Pancreas (tissue), 10 donors: ENCODE results near the gene PEAK1. TPM values are rescaled to one million over a fixed set of nuclear protein-coding genes. Genes with fewer than 3 reads are reported as not detected.

Experiments used
- ATAC-seq, 4 donors: fragments of 200-7000 bp; cut with Tn5 transposase; one replicate each; pipeline versions ENCODE4 v1.8.0 to v1.9.1; 2020; ENCODE audit warnings: mild to moderate bottlenecking in 4 of 4, moderate library complexity in 4 of 4
- DNase-seq, 6 donors: peaks; one replicate each; pipeline ENCODE4 v3.0.0-alpha.2; 2020
- FAIRE-seq: peaks from 2 replicates; lab custom pipeline; 2012; peaks lifted over from hg19 to GRCh38; lab: Jason Lieb, UNC
- H3K27ac ChIP-seq, 4 donors: fragments of 200-600 bp; sonication (generic); 1 replicate in 3 of 4; 2 replicates in 1 of 4; pipeline versions ENCODE4 v1.5.0 to v1.8.0; 2020
- H3K27me3 ChIP-seq, 4 donors: fragments of 200-600 bp; one replicate each; pipeline ENCODE4 v1.8.0; 2021
- H3K36me3 ChIP-seq, 3 donors: fragments of 200-600 bp; sonication (generic) in 1 of 3; one replicate each; pipeline versions ENCODE4 v1.5.0 to v1.8.0; 2020 to 2021
- H3K4me1 ChIP-seq, 3 donors: fragments of 200-600 bp; one replicate each; pipeline ENCODE4 v1.8.0; 2021
- H3K4me3 ChIP-seq, 4 donors: fragments of 200-600 bp; sonication (generic) in 2 of 4; one replicate each; pipeline versions ENCODE4 v1.5.0 to v1.8.0; 2020 to 2021
- H3K9me3 ChIP-seq, 4 donors: fragments of 200-600 bp; one replicate each; pipeline ENCODE4 v1.8.0; 2021
- WGBS, 2 donors: extraction: QIAGEN DNeasy Blood & Tissue Kit; methylation state at CpG; one replicate each; pipeline ENCODE4 v1.1.7; 2013; 5-methylcytosine and 5-hydroxymethylcytosine counted together
- intact Hi-C, 3 donors: fragments of 100-400 bp; cut with DNase I; formaldehyde crosslinking; loops; one replicate each; pipeline versions ENCODE4 v1.11.1 to v1.14.2; 2022
- polyA plus RNA-seq, 2 donors: library from polyadenylated mRNA; stranded (reverse); fragments of 200-250 nt; gene quantifications; one replicate each; pipeline ENCODE4 v1.2.3, GENCODE V29; 2013
- total RNA-seq, 6 donors: library from RNA; stranded (reverse); fragmentation: NEBNext Ultra II Directional in 4 of 6; extraction: Animal tissue kit (Norgen Biotek cat#: 25700) in 4 of 6; gene quantifications; one replicate each; pipeline versions ENCODE4 v1.2.1 to v1.2.4, GENCODE V29; 2021 to 2023
- TF ChIP-seq, protein P1 (sequence below), 4 donors: fragments of 200-600 bp; sonication (generic) in 3 of 4; IDR thresholded peaks; one replicate each; pipeline versions ENCODE4 v1.5.0 to v1.8.0; 2021; ENCODE audit warnings: antibody characterized with exemption in 4 of 4
- donor health status: healthy with polysubstance abuse.
- donor health status: DM: no; HTN: no; CAD: no; lungs with moderate emphysema.
- donor health status: DM: no; HTN: no; CAD: no.
- donor health status: control.
- donor health status: control.
- donor health status: Bipolar disorder and iron deficiency.
- donor health status: DM: yes; HTN: yes; CAD: no.
- donor health status: DM: no; HTN: no; CAD: no.
- donor health status: DM: no; HTN: no; CAD: no.
- donor health status: DM: yes; HTN: yes; CAD: no.

PEAK1 gene
- total and polyA plus RNA-seq, 8 donors: 1.8 to 27.6 (median 12.1) TPM

DNA sequence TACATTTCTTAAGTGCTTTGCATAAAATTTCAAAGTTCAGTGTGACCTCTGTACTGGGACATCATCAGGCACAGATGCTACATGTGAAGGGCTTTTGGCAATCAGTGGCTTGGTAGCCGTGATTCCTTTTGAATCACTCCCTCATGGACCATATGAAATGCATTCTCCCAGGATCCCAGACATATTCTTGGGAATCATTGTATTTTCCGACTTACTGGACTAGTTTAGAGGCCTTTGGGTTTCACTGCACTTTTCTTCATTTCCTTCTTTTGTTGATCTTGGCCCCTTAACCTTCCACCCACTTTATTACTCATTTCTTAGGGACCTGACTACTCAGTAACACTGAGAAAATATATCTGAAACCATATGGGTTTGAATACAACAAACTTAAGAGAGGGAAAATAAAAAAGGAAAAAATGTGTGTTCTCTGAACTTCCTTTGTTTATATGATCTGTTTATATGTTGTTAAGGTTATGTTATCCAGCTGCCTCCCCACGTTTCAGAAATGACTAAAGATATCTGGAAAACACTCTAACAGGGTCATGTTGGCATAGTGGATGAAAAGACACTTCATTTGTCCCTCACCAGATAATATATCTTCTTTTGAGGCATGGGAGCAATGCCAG, 35.9 kb upstream of the PEAK1 start:
- peaks cover 0 to 14% (median 0%) of the 10 kb centered on the region in 3 donors for H3K4me1 ChIP-seq
- no peak overlapping the region for H3K4me3 ChIP-seq
- no peaks in the 10 kb centered on the region for H3K27me3 ChIP-seq
- FAIRE-seq (no peak), ATAC-seq (peak in 3 of 4 donors; percentile 28 to 34 (median 30)), DNase-seq (no peak)
- H3K27ac ChIP-seq: no peak overlapping the region
- intact Hi-C loops: no loop called here
- H3K36me3 ChIP-seq: peaks cover 0 to 5% (median 0%) of the 10 kb centered on the region in 3 donors
- WGBS, 2 donors: 55 to 66% methylated on average over 3 of the region's 3 CpGs
- TF ChIP-seq, protein P1, sequence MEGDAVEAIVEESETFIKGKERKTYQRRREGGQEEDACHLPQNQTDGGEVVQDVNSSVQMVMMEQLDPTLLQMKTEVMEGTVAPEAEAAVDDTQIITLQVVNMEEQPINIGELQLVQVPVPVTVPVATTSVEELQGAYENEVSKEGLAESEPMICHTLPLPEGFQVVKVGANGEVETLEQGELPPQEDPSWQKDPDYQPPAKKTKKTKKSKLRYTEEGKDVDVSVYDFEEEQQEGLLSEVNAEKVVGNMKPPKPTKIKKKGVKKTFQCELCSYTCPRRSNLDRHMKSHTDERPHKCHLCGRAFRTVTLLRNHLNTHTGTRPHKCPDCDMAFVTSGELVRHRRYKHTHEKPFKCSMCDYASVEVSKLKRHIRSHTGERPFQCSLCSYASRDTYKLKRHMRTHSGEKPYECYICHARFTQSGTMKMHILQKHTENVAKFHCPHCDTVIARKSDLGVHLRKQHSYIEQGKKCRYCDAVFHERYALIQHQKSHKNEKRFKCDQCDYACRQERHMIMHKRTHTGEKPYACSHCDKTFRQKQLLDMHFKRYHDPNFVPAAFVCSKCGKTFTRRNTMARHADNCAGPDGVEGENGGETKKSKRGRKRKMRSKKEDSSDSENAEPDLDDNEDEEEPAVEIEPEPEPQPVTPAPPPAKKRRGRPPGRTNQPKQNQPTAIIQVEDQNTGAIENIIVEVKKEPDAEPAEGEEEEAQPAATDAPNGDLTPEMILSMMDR (IDR thresholded peaks at IDR 0.05): no peak
- no peaks in the 10 kb centered on the region for H3K9me3 ChIP-seq

DNA sequence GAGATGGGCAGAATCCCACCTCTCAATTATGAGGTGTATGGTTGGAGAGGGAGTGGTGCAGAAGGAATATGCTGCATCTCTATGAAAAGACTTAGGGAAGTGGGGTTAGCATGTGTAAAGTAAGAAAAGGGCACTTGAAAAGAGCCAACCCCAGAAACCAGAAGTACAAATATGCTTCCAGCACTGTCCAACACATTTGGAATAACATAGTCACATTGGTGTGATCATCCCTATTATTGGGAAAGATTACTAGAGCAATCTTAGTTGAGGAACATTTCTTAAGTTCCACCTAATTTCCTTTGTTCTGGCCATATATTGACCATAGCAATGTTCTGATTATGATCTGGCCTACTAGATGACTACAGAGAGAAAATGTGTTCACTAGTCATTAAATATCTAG, 35.0 kb upstream of the PEAK1 start:
- intact Hi-C loops: no loop called here
- Histone ChIP-seq H3K4me1 (peaks cover 0 to 14% (median 0%) of the 10 kb centered on the region in 3 donors), H3K27me3 (no peaks in the 10 kb centered on the region), H3K9me3 (no peaks in the 10 kb centered on the region), H3K27ac (no peak overlapping the region), H3K36me3 (peaks cover 0 to 5% (median 0%) of the 10 kb centered on the region in 3 donors), H3K4me3 (no peak overlapping the region)
- DNase-seq (no peak), FAIRE-seq (no peak), ATAC-seq (no peak)
- TF ChIP-seq, protein P1 (IDR thresholded peaks at IDR 0.05): no peak

DNA sequence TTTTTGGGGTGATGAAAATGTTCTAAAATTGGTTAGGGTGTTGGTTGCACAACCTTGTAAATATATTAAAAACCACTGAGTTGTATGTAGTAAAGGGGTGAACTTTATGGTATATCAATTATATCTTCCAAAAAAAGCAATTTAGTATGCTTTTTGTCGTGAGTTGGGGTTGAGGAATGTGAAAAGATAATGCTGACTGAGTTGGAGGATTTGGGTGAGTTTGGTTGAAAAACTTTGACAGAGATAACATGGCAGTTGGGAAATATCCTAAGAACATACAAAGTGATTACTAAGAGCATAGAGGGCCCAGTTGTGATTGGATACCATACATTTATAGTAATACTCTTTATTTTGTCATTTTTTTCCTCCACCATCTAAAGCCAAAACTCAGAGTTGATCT, 34.4 kb upstream of the PEAK1 start:
- no peak for DNase-seq
- intact Hi-C loops: no loop called here
- H3K27ac ChIP-seq: no peak overlapping the region
- TF ChIP-seq, protein P1 (IDR thresholded peaks at IDR 0.05): no peak
- H3K9me3 ChIP-seq: no peaks in the 10 kb centered on the region
- H3K27me3 ChIP-seq: no peaks in the 10 kb centered on the region
- H3K36me3 ChIP-seq: peaks cover 0 to 5% (median 0%) of the 10 kb centered on the region in 3 donors
- H3K4me1 ChIP-seq: peaks cover 0 to 14% (median 0%) of the 10 kb centered on the region in 3 donors
- 89 to 98% methylated on average over 1 of the region's 1 CpG for WGBS, 2 donors
- FAIRE-seq: no peak
- ATAC-seq: no peak
- H3K4me3 ChIP-seq: no peak overlapping the region

DNA sequence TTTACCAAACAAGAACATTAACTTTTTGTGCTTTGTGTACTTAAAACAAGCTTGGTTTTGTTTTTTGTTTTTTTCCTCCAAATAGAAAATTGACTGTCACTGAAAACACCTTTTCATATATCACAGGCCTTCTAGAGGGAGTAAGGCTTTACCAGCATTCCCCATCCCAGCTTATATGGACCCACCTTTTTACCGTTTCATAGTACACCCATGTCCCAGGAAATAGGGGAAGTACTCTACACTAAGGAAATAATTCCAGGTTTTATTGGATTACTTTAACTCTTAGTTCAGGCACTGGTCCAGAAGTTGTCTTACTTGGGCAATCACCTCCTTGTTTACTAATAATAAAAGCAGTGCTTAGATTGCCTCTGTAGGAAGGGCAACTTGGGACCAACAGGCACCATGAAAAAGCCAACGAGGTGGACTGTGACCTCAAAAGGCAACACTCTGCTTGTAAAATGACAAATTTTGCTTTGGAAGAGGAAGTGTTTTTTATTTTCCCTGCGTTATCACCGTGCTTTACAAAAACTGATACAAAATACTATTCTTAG, 27.0 kb upstream of the PEAK1 start:
- H3K27me3 ChIP-seq: no peaks in the 10 kb centered on the region
- DNase-seq (no peak), ATAC-seq (no peak), FAIRE-seq (peak; percentile 56)
- H3K9me3 ChIP-seq: no peaks in the 10 kb centered on the region
- TF ChIP-seq, protein P1 (IDR thresholded peaks at IDR 0.05): no peak
- no peaks in the 10 kb centered on the region for H3K36me3 ChIP-seq
- WGBS, 2 donors: 61 to 69% methylated on average over 4 of the region's 4 CpGs
- H3K4me3 ChIP-seq: no peak overlapping the region
- H3K4me1 ChIP-seq: peaks cover 0 to 10% (median 6%) of the 10 kb centered on the region in 3 donors
- intact Hi-C loops: no loop called here
- no peak overlapping the region for H3K27ac ChIP-seq

DNA sequence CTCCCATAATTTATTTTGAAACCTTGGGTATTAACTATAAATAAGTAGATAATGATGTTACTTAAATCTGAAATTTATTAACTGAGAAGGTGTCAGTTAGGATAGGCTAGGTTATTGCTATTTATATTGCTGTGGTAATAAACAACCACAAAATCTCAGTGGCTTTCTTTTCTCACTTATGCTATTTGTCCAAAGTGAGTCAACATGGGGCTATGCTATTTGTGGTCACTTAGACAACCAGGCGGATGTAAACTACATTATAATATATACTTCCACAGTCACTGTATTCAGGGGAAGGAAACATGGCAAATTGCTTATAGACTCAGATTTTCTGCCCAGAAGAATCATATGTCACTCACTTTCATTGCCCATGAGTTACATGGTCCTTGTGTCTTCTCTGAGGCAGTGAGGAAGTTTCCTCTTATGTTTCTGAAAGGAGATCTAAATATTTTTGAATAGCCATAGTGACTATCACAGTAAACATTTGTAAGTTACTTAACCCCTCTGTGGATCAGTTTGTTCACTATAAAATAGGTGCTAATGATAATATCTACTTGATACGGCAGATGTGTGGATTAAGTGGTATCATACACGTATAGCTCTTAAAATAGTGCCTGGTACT, 20.6 kb upstream of the PEAK1 start:
- DNase-seq (no peak), ATAC-seq (no peak), FAIRE-seq (no peak)
- H3K27me3 ChIP-seq: no peaks in the 10 kb centered on the region
- no peaks in the 10 kb centered on the region for H3K9me3 ChIP-seq
- TF ChIP-seq, protein P1 (IDR thresholded peaks at IDR 0.05): no peak
- 79% methylated on average over 3 of the region's 3 CpGs for WGBS, 2 donors
- intact Hi-C loops: no loop called here
- H3K36me3 ChIP-seq: no peaks in the 10 kb centered on the region
- no peak overlapping the region for H3K4me3 ChIP-seq
- H3K27ac ChIP-seq: no peak overlapping the region
- peaks cover 6 to 22% (median 17%) of the 10 kb centered on the region in 3 donors for H3K4me1 ChIP-seq
